HEK293 (cell line): ENCODE results near the gene HOXC10.

ENCODE experiments used
- CTCF ChIA-PET: fragments of 350-600 bp; formaldehyde crosslinking; extraction: SDS; loops from one replicate; lab custom pipeline; 2021; ENCODE audit warnings: antibody characterized with exemption; lab: Yijun Ruan, JAX
- POLR2A ChIA-PET: fragments of 300-600 bp; formaldehyde crosslinking; extraction: SDS; loops from one replicate; lab custom pipeline; 2020; ENCODE audit warnings: antibody characterized with exemption, inconsistent platforms; lab: Yijun Ruan, JAX
- H3K27ac ChIP-seq: fragments of 200-500 bp; sonication (Bioruptor generic); 2 replicates; pipeline ENCODE4 v1.5.1; 2014; ENCODE audit warnings: low read depth, low read length, control low read depth, inconsistent platforms; ENCODE audit errors: extremely low read depth
- H3K36me3 ChIP-seq, 2 experiments: fragments of 200-500 bp in 1 of 2; sonication (Bioruptor generic) in 1 of 2; 1 replicate in 1 of 2; 2 replicates in 1 of 2; pipeline ENCODE4 v1.5.1; 2014 to 2017; ENCODE audit warnings: inconsistent platforms in 2 of 2, low read length in 2 of 2; ENCODE audit not compliant: control insufficient read depth in 2 of 2, insufficient read depth in 1 of 2
- H3K4me1 ChIP-seq: fragments of 200-500 bp; sonication (Bioruptor generic); 2 replicates; pipeline ENCODE4 v1.5.1; 2014; ENCODE audit warnings: mild to moderate bottlenecking, low read length, inconsistent platforms; ENCODE audit not compliant: control insufficient read depth, insufficient read depth
- H3K4me3 ChIP-seq: 2 replicates; pipeline ENCODE4 v1.5.1; 2011; ENCODE audit warnings: low read depth, mild to moderate bottlenecking, control low read depth, low read length, moderate library complexity
- H3K9me3 ChIP-seq: fragments of 200-500 bp; sonication (Bioruptor generic); 2 replicates; pipeline ENCODE4 v1.5.1; 2014; ENCODE audit warnings: low read depth, low read length, inconsistent platforms; ENCODE audit not compliant: control insufficient read depth, insufficient read depth
- GLIS1 ChIP-seq: fragments of 450-650 bp; formaldehyde crosslinking; IDR thresholded peaks from 2 replicates; pipeline ENCODE4 v1.5.1; 2016; ENCODE audit warnings: missing biosample characterization, missing genetic modification characterization
- GLIS2 ChIP-seq: fragments of 450-650 bp; formaldehyde crosslinking; IDR thresholded peaks from 2 replicates; pipeline ENCODE4 v1.5.1; 2016; ENCODE audit warnings: missing biosample characterization, missing genetic modification characterization
- KLF10 ChIP-seq: fragments of 450-650 bp; IDR thresholded peaks from 2 replicates; pipeline ENCODE4 v1.5.1; 2018; ENCODE audit warnings: missing biosample characterization, mild to moderate bottlenecking, missing genetic modification characterization
- OSR2 ChIP-seq: fragments of 450-650 bp; formaldehyde crosslinking; IDR thresholded peaks from 2 replicates; pipeline ENCODE4 v1.5.1; 2016; ENCODE audit warnings: missing biosample characterization, missing genetic modification characterization
- SP2 ChIP-seq: fragments of 450-650 bp; formaldehyde crosslinking; IDR thresholded peaks from 2 replicates; pipeline ENCODE4 v1.5.1; 2016; ENCODE audit warnings: missing biosample characterization, missing genetic modification characterization
- ZBTB17 ChIP-seq: fragments of 450-650 bp; formaldehyde crosslinking; IDR thresholded peaks from 2 replicates; pipeline ENCODE4 v1.5.1; 2016; ENCODE audit warnings: missing biosample characterization, missing genetic modification characterization
- ZBTB20 ChIP-seq: fragments of 450-650 bp; formaldehyde crosslinking; IDR thresholded peaks from 2 replicates; pipeline ENCODE4 v1.5.1; 2016; ENCODE audit warnings: missing biosample characterization, missing genetic modification characterization
- ZBTB48 ChIP-seq: fragments of 450-650 bp; formaldehyde crosslinking; IDR thresholded peaks from 2 replicates; pipeline ENCODE4 v1.5.1; 2016; ENCODE audit warnings: missing biosample characterization, missing genetic modification characterization
- ZBTB6 ChIP-seq: fragments of 450-650 bp; formaldehyde crosslinking; IDR thresholded peaks from 2 replicates; pipeline ENCODE4 v1.5.1; 2017; ENCODE audit warnings: missing biosample characterization, missing genetic modification characterization
- ZBTB8A ChIP-seq: fragments of 450-650 bp; formaldehyde crosslinking; IDR thresholded peaks from 2 replicates; pipeline ENCODE4 v1.5.1; 2016; ENCODE audit warnings: missing biosample characterization, missing genetic modification characterization
- ZIC2 ChIP-seq: fragments of 450-650 bp; formaldehyde crosslinking; IDR thresholded peaks from 2 replicates; pipeline ENCODE4 v1.5.1; 2016; ENCODE audit warnings: missing biosample characterization, missing genetic modification characterization
- ZNF223 ChIP-seq: fragments of 450-650 bp; formaldehyde crosslinking; IDR thresholded peaks from 2 replicates; pipeline ENCODE4 v1.5.1; 2016; ENCODE audit warnings: missing biosample characterization, missing genetic modification characterization
- ZNF335 ChIP-seq: fragments of 450-650 bp; formaldehyde crosslinking; conservative IDR thresholded peaks from 2 replicates; pipeline ENCODE4 v1.5.1; 2016; ENCODE audit warnings: missing biosample characterization, missing genetic modification characterization
- ZNF433 ChIP-seq: fragments of 450-650 bp; formaldehyde crosslinking; IDR thresholded peaks from 2 replicates; pipeline ENCODE4 v1.5.1; 2016; ENCODE audit warnings: missing biosample characterization, missing genetic modification characterization, low read depth
- ZNF501 ChIP-seq: fragments of 450-650 bp; formaldehyde crosslinking; IDR thresholded peaks from 2 replicates; pipeline ENCODE4 v1.5.1; 2016; ENCODE audit warnings: missing biosample characterization, missing genetic modification characterization
- ZNF510 ChIP-seq: fragments of 450-650 bp; formaldehyde crosslinking; IDR thresholded peaks from 2 replicates; pipeline ENCODE4 v1.5.1; 2018; ENCODE audit warnings: mild to moderate bottlenecking, missing genetic modification characterization, missing biosample characterization; ENCODE audit not compliant: insufficient replicate concordance
- ZNF513 ChIP-seq: fragments of 450-650 bp; IDR thresholded peaks from 2 replicates; pipeline ENCODE4 v1.5.1; 2018; ENCODE audit warnings: missing biosample characterization, missing genetic modification characterization
- ZNF660 ChIP-seq: fragments of 450-650 bp; IDR thresholded peaks from 2 replicates; pipeline ENCODE4 v1.5.1; 2018; ENCODE audit warnings: missing biosample characterization, mild to moderate bottlenecking, missing genetic modification characterization
- ZNF777 ChIP-seq: fragments of 450-650 bp; formaldehyde crosslinking; IDR thresholded peaks from 2 replicates; pipeline ENCODE4 v1.5.1; 2017; ENCODE audit warnings: missing biosample characterization, missing genetic modification characterization, borderline replicate concordance
- TF ChIP-seq, protein P1 (sequence below): fragments of 450-650 bp; formaldehyde crosslinking; IDR thresholded peaks from 2 replicates; pipeline ENCODE4 v1.5.1; 2016; ENCODE audit warnings: missing biosample characterization, missing genetic modification characterization, low read depth
- TF ChIP-seq, protein P2 (sequence below): fragments of 450-650 bp; formaldehyde crosslinking; IDR thresholded peaks from 2 replicates; pipeline ENCODE4 v1.5.1; 2016; ENCODE audit warnings: missing biosample characterization, missing genetic modification characterization
- TF ChIP-seq, protein P3 (sequence below): fragments of 450-650 bp; formaldehyde crosslinking; conservative IDR thresholded peaks from 2 replicates; pipeline ENCODE4 v1.5.1; 2016; ENCODE audit warnings: low read depth, missing biosample characterization, missing genetic modification characterization
- TF ChIP-seq, protein P4 (sequence below): fragments of 450-650 bp; formaldehyde crosslinking; IDR thresholded peaks from 2 replicates; pipeline ENCODE4 v1.5.1; 2016; ENCODE audit warnings: missing biosample characterization, missing genetic modification characterization

The HOXC10 gene

DNA sequence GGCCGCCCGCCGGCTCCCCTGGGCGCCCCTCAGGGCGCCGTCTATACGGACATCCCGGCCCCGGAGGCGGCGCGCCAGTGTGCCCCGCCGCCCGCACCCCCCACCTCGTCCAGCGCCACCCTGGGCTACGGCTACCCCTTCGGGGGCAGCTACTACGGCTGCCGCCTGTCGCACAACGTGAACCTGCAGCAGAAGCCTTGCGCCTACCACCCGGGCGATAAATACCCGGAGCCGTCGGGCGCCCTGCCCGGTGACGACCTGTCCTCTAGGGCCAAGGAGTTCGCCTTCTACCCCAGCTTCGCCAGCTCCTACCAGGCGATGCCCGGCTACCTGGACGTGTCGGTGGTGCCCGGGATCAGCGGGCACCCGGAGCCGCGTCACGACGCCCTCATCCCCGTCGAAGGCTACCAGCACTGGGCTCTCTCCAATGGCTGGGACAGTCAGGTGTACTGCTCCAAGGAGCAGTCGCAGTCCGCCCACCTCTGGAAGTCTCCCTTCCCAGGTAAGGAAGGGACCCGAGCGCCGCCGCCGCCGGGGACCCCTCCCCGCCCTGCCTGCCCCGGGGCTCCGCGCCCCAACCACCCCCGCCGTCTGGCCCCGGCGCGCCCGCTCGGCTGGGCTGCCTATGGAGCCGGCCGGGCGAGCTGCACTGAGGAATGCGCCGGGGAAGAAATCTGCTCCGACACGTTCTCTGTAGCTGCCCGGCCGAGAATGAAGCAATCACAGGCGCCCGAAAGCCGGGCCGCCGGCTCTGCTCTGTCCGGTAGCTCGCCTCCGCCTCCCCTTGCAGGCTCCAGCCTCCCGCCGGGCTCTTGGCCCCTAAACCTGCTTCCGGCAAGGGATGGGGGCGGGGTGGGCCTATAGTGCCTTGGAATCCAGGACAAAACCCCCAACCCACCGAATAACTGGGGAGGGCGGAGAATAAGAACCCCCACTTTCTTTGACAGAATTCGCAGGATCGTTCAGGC lies 45.5 kb upstream of the HOXC10 start:
- H3K4me1 ChIP-seq, result peaks cover 6% of the 10 kb centered on the region; the same call in 1 of the 2 replicates
- ChIA-PET CTCF (interaction anchor here (0.6 to 2.2 kb wide), 11 partner anchors 46 to 1225 kb away, joined by 3 to 7 read pairs (median 4); partner anchors contain the start of gene HOXC10), POLR2A (interaction anchor here (0.7 to 2.0 kb wide), 10 partner anchors 14 to 559 kb away, joined by 3 to 8 read pairs (median 4); partner anchors contain the start of genes HOXC5, HOXC9, SMUG1 and SP1)
- peak overlapping the region; percentile 94 for H3K27ac ChIP-seq
- peak overlapping the region; percentile 63 for H3K4me3 ChIP-seq
- peaks cover 0 to 4% of the 10 kb centered on the region in 2 experiments; a peak in 1 of 3 replicates for H3K36me3 ChIP-seq
- no peaks in the 10 kb centered on the region for H3K9me3 ChIP-seq
- TF ChIP-seq, protein P1, sequence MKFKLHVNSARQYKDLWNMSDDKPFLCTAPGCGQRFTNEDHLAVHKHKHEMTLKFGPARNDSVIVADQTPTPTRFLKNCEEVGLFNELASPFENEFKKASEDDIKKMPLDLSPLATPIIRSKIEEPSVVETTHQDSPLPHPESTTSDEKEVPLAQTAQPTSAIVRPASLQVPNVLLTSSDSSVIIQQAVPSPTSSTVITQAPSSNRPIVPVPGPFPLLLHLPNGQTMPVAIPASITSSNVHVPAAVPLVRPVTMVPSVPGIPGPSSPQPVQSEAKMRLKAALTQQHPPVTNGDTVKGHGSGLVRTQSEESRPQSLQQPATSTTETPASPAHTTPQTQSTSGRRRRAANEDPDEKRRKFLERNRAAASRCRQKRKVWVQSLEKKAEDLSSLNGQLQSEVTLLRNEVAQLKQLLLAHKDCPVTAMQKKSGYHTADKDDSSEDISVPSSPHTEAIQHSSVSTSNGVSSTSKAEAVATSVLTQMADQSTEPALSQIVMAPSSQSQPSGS, result no peak
- TF ChIP-seq OSR2 (tag by site-specific recombination), result peak; percentile 33; the same call in 1 of the 2 replicates
- 0 out of 2 replicates have a peak, but pooled peaks have one; percentile 40 for TF ChIP-seq ZNF660 (tag by site-specific recombination)
- TF ChIP-seq GLIS1 (tag by site-specific recombination), result peak; percentile 35
- TF ChIP-seq ZBTB6 (tag by site-specific recombination), result 0 out of 2 replicates have a peak, but pooled peaks have one; percentile 11
- peak; percentile 74; the same call in 1 of the 2 replicates for TF ChIP-seq ZBTB20
- peak; percentile 28; the same call in 1 of the 2 replicates for TF ChIP-seq KLF10 (tag by site-specific recombination)
- TF ChIP-seq ZBTB8A (tag by site-specific recombination), result peak; percentile 95
- peak; percentile 58 for TF ChIP-seq GLIS2 (tag by site-specific recombination)
- TF ChIP-seq ZNF223 (tag by site-specific recombination), result 0 out of 2 replicates have a peak, but pooled peaks have one; percentile 50
- no peak for TF ChIP-seq ZBTB17 (tag by site-specific recombination)
- TF ChIP-seq SP2, result peak; percentile 54
- TF ChIP-seq, protein P2, sequence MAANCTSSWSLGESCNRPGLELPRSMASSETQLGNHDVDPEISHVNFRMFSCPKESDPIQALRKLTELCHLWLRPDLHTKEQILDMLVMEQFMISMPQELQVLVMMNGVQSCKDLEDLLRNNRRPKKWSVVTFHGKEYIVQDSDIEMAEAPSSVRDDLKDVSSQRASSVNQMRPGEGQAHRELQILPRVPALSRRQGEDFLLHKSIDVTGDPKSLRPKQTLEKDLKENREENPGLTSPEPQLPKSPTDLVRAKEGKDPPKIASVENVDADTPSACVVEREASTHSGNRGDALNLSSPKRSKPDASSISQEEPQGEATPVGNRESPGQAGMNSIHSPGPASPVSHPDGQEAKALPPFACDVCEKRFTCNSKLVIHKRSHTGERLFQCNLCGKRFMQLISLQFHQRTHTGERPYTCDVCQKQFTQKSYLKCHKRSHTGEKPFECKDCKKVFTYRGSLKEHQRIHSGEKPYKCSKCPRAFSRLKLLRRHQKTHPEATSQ (tag by site-specific recombination), result 0 out of 2 replicates have a peak, but pooled peaks have one; percentile 53
- TF ChIP-seq ZNF501, result no peak
- no peak for TF ChIP-seq ZNF433 (tag by site-specific recombination)
- TF ChIP-seq ZBTB48, result peak; percentile 72; the same call in 1 of the 2 replicates
- TF ChIP-seq, protein P3, sequence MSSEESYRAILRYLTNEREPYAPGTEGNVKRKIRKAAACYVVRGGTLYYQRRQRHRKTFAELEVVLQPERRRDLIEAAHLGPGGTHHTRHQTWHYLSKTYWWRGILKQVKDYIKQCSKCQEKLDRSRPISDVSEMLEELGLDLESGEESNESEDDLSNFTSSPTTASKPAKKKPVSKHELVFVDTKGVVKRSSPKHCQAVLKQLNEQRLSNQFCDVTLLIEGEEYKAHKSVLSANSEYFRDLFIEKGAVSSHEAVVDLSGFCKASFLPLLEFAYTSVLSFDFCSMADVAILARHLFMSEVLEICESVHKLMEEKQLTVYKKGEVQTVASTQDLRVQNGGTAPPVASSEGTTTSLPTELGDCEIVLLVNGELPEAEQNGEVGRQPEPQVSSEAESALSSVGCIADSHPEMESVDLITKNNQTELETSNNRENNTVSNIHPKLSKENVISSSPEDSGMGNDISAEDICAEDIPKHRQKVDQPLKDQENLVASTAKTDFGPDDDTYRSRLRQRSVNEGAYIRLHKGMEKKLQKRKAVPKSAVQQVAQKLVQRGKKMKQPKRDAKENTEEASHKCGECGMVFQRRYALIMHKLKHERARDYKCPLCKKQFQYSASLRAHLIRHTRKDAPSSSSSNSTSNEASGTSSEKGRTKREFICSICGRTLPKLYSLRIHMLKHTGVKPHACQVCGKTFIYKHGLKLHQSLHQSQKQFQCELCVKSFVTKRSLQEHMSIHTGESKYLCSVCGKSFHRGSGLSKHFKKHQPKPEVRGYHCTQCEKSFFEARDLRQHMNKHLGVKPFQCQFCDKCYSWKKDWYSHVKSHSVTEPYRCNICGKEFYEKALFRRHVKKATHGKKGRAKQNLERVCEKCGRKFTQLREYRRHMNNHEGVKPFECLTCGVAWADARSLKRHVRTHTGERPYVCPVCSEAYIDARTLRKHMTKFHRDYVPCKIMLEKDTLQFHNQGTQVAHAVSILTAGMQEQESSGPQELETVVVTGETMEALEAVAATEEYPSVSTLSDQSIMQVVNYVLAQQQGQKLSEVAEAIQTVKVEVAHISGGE (tag by site-specific recombination), result 0 out of 2 replicates have a peak, but pooled peaks have one; percentile 5
- TF ChIP-seq ZNF513, result 0 out of 2 replicates have a peak, but pooled peaks have one; percentile 31
- TF ChIP-seq ZIC2, result peak; percentile 60
- TF ChIP-seq, protein P4, sequence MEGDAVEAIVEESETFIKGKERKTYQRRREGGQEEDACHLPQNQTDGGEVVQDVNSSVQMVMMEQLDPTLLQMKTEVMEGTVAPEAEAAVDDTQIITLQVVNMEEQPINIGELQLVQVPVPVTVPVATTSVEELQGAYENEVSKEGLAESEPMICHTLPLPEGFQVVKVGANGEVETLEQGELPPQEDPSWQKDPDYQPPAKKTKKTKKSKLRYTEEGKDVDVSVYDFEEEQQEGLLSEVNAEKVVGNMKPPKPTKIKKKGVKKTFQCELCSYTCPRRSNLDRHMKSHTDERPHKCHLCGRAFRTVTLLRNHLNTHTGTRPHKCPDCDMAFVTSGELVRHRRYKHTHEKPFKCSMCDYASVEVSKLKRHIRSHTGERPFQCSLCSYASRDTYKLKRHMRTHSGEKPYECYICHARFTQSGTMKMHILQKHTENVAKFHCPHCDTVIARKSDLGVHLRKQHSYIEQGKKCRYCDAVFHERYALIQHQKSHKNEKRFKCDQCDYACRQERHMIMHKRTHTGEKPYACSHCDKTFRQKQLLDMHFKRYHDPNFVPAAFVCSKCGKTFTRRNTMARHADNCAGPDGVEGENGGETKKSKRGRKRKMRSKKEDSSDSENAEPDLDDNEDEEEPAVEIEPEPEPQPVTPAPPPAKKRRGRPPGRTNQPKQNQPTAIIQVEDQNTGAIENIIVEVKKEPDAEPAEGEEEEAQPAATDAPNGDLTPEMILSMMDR (tag by site-specific recombination), result peak; percentile 62; the same call in 1 of the 2 replicates
- TF ChIP-seq ZNF777, result peak; percentile 97
- TF ChIP-seq ZNF335 (tag by site-specific recombination), result peak; percentile 94
- TF ChIP-seq ZNF510 (tag by site-specific recombination), result no peak
